8988T (cell line): ENCODE results near the gene SGCA.

Experiments
- DNase-seq: peaks from one replicate; pipeline ENCODE4 v3.0.0; 2011

The SGCA gene

DNA sequence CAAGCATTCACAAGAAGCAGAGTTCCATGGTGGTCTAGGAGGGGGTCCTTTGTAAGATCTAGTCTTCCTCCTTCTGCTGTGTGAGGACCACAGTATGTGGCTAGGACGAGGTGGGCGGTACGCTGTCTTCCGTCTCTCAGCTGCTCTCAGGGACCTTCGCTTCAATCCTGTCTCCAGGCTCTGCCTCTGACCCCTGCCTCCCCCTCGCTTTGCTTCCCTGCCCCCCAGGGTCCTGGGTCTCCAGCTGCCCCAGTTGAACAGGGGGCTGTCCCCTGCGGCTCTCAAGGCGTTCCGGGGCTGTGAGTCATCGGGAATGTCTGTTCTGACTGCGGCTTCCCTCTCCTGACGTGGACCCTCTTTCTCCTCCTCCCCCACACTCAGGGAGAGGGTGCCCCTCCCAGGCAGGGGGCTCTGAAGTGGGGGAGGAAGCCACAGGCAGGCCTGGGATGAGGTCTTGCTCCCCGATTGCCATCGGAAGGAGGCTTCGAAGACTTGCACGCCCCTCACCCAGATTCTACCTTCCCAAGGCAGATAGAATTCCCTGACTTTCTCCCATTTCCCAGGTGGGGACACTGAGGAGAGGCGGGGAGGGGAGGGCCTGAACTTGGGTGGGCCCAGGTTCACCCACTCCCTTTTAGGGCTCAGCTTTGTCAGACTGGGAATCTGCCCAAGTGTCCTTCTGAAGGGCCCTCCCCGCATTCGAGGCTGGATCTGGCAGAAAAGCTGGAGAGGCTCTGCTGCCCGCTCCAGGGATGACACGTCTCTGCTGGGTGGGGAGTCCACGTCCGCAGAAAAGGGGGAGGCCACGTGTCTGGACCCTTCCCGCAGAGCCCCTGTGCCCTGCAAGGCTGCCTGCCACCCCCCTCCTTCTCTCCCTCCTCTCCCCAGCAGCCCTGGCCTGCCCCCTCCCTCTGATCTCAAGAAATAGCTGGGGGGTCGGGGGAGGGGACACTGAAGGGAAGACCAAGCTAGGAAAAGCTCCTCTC is 44.7 kb downstream of the SGCA start:
- DNase-seq = peak; percentile 97

- DNase-seq = peak; percentile 1
Measured at GRCh38 chr17:50211249-50212120, 45.7 kb downstream of the SGCA start.

DNA sequence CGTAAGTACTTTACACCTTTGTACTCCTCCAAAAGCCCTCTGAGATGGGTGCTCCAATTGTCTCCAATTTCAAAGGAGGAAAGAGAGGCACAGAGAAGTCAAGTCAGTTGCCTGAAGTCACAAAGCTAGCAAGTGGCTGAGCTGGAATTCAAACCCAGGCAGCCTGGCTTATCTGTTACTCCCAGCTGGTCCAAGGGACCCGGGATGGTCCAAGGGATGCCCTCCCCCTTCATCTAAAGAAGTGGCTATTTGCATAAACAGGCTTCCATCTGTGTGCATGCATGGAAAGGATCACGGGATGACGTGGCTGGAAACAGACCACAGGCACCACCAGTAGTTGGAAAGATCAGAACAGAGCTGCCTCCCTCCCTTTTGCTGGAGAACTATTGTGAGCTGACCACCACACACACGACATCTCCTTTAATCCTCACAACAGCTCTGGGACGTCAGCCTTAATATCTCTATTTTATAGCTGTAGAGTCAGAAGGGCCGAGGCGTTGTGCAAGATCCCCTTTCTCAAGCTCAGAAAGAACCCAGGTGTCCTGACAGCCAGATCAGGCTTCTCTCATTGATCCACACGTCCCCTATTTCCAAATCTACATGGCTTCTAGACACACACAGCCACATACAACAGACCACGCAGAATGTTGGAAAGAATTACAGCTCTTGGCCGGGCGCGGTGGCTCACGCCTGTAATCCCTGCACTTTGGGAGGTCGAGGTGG is 46.5 kb downstream of the SGCA start:
- peak; percentile 7 for DNase-seq

GRCh38 chr17:50213026-50214022 is 47.5 kb downstream of the SGCA start:
- DNase-seq = peak; percentile 61

- DNase-seq = no peak
Measured at GRCh38 chr17:50214976-50215760, 49.4 kb downstream of the SGCA start.

- DNase-seq = no peak
Measured at GRCh38 chr17:50217591-50217990, 51.8 kb downstream of the SGCA start.

DNA sequence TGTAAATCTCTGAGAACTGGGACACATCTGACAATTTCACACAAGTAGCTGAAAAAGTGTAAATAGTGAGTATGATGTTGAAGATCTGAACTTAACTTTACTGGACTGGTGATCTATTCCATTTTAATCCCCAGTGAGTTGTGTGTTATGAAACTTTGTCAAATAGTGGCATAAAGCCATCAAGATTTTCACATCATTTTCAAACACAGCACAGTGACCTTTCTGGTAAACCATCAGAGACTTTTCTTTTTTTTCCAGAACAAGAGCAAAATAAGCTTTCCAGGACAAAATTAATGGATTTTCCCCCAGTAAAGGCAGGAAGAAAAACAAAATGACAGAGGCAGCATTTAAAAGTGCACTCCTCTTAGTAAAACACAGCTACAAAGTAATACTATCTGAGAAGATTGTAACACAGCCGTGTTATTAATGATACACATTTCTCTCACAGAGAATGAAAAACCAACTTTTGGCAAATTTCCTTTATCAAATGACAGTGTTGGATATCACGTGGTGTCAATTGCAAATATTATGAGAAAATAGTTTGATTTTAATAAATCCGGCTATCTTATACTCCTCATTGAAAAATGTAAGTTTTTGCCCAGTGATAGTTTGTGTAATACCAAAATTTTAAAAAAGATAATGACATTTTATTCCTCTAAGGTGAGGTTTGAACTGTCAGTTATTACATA is 52.4 kb downstream of the SGCA start:
- no peak for DNase-seq

DNA sequence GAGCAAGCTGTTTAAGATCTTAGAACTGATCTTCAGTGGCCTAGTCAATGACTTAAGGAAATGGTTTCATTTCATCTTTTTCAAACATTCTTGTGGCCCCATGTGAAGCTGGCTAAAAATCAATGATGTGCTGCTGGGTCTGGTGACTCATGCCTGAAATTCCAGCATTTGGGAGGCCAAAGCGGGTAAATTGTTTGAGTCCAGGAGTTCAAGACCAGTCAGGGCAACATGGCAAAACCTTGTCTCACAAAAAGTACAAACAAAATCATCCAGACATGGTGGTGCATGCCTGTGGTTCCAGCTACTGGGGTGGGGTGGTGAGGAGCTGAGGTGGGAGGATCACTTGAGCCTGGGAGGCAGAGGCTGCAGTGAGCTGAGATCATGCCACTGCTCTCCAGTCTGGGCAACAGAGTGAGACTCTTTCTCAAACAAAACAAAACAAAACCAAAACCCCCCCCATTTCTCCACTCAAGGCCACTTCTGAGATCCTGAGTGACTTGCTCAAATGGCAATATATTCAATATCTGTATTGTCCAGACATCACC is 53.0 kb downstream of the SGCA start:
- no peak for DNase-seq

DNA sequence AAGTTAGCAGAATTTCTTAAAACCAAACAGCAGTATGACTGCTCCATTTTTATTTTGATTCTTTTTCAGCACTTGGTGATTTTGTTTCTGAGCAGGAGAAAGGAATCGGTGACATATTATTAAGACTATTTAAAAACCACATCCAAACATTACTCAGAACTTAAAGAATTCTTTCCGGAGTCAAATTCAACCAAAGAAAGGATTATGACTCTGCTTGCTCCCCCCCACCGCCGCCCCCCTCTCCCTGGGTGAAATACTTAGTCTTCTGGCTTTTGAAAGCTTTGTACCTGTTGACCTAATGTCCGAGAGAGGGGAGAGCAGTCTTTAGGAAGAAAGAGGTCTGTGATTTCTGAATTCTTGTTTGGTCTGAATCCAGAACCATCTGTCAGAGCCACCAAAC is 53.5 kb downstream of the SGCA start:
- no peak for DNase-seq

DNA sequence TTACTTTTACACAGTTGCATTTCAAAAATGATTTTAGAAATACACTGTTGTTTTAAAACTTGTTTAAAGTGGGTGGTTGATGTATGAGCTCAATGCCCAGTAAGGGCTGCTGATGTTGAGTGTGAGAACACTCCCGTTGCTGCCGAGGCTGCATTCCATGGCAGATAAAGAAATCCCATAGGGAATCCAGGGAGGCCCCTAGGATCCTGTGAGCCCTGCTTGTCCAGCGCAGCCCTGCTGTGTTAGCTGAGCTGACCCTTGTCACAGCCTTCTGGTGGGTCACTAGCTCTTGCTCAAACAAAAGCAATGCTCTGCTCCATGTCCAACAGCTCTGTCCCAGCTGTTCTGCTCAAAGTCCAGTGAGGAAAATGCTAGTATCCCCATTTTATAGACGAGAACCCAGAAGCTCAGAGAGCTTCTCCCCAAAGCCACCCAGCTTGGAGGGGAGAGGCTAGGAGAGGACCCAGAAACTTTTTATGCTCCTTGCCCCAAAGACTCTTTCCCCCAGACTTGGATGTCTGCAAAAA is 54.2 kb downstream of the SGCA start:
- no peak for DNase-seq

- no peak for DNase-seq
Measured at GRCh38 chr17:50220811-50221210, 55.0 kb downstream of the SGCA start.

- no peak for DNase-seq
Measured at GRCh38 chr17:50221266-50221863, 55.6 kb downstream of the SGCA start.

DNA sequence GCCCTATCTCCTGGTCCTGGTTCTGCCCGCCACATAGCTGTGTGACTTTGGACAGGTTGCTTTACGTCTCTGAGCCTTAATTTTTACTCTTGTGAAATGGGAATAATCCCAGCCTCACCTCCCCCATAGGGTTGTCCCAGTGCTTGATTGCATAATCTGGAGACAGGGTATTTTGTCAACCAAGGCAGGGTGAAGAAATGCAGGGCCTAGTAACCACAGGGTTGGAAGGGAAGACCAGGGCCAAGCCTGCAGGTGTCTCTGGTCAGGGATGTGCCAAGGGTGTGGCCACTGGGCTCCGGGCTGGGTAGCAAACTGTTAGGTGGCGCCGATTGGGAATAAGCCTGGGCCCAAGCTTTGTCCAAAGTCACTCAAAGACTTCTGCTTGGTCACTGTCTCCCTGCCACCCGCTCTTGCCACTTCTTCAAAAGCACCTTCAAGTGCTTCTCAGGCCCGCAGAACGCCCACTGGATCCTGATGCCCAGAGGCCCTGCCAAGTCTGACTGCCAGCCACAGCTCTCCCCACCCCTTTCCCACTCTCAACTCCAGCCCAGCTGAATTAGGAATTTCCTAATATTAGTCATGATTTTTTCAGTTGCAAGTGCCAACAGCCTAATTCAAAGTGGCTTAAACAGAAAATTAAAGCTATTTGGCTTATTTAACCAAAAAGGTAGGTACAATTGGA is 56.2 kb downstream of the SGCA start:
- no peak for DNase-seq

DNA sequence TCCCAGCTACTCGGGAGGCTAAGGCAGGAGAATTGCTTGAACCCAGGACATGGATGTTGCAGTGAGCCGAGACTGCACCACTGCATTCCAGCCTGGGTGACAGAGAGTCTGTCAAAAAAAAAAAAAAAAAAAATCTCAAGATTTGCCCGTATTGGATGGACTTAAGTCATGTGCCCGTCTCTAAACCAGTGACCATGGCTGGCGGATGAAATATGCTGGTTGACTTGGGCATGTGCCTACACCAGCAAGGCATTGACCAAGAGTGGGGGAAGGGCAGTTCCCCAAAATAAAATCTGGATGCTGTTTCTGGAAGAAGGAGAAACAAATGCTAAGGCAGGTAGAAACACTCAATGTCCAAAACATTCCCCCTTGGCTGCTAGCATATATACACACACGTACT is 57.1 kb downstream of the SGCA start:
- no peak for DNase-seq
